Fibroblast of peridontal ligament (primary cell): ENCODE data around the gene SNTB2.
"Not testable (repeated sequence)": the region's sequence is repeated elsewhere in the genome, so short reads cannot be mapped to it uniquely, and the experiment has no call there.

ENCODE experiments used
- DNase-seq: peaks from one replicate; pipeline ENCODE4 v3.0.0-alpha.2; 2010; ENCODE audit errors: extremely low read depth

The SNTB2 gene

GRCh38 chr16:69186642-69187445 is at the start of gene SNTB2:
Gene SNTB2 (plus strand): TSS chr16:69187164. CDS start chr16:69187167, 3 bp downstream.
- DNase-seq = peak; percentile 77

- no peak for DNase-seq
These were observed 48.4 kb upstream of the SNTB2 start for GRCh38 chr16:69138608-69139007.

- DNase-seq = not testable (repeated sequence)
These were observed 47.5 kb upstream of the SNTB2 start for GRCh38 chr16:69139464-69139863.

- no peak for DNase-seq
These were observed 46.0 kb upstream of the SNTB2 start for GRCh38 chr16:69141014-69141413.

- no peak for DNase-seq
These were observed 45.0 kb upstream of the SNTB2 start for GRCh38 chr16:69141936-69142335.

GRCh38 chr16:69143116-69143515 is 43.8 kb upstream of the SNTB2 start:
- no peak for DNase-seq

GRCh38 chr16:69145658-69146057 is 41.3 kb upstream of the SNTB2 start:
- no peak for DNase-seq

- not testable (repeated sequence) for DNase-seq
These were observed 37.3 kb upstream of the SNTB2 start for GRCh38 chr16:69149621-69150020.

- peak; percentile 90 for DNase-seq
These were observed 36.7 kb upstream of the SNTB2 start for GRCh38 chr16:69150146-69150865.

- no peak for DNase-seq
These were observed 29.8 kb upstream of the SNTB2 start for GRCh38 chr16:69157196-69157595.

- DNase-seq = no peak
These were observed 26.8 kb upstream of the SNTB2 start for GRCh38 chr16:69160192-69160591.

GRCh38 chr16:69165584-69165983 is 21.4 kb upstream of the SNTB2 start:
- DNase-seq = no peak

GRCh38 chr16:69166221-69166833 is 20.6 kb upstream of the SNTB2 start:
- DNase-seq = peak; percentile 38

- no peak for DNase-seq
These were observed 19.7 kb upstream of the SNTB2 start for GRCh38 chr16:69166946-69167930.

- DNase-seq = no peak
These were observed 17.9 kb upstream of the SNTB2 start for GRCh38 chr16:69169051-69169450.

- DNase-seq = no peak
These were observed 17.2 kb upstream of the SNTB2 start for GRCh38 chr16:69169607-69170352.

GRCh38 chr16:69171325-69172084 is 15.5 kb upstream of the SNTB2 start:
- peak; percentile 91 for DNase-seq

- peak; percentile 93 for DNase-seq
These were observed 10.7 kb upstream of the SNTB2 start for GRCh38 chr16:69176033-69176800.

- peak; percentile 98 for DNase-seq
These were observed 7.5 kb upstream of the SNTB2 start for GRCh38 chr16:69179328-69180010.
